Measurements from ENCODE around the gene KIF18B. TPM values are rescaled to one million over a fixed set of nuclear protein-coding genes. Genes with fewer than 3 reads are reported as not detected.

The KIF18B gene
- total RNA-seq, 1 donor = 0.72 TPM

- no peaks in the 10 kb centered on the region for H3K27me3 ChIP-seq (ENCODE audit: insufficient read depth, low read length)
- H3K36me3 ChIP-seq (ENCODE audit: insufficient read depth, low read length) = peaks cover 70% of the 10 kb centered on the region
- no peaks in the 10 kb centered on the region for H4K20me1 ChIP-seq (ENCODE audit: insufficient read depth, low read length)
- DNase-seq (ENCODE audit: insufficient read length, low spot score, missing footprints) = no peak
- no peak overlapping the region for H3K27ac ChIP-seq (ENCODE audit: low read depth, low read length)
- no peaks in the 10 kb centered on the region for H3K79me2 ChIP-seq (ENCODE audit: insufficient read depth, low read length)
- no peaks in the 10 kb centered on the region for H3K4me1 ChIP-seq (ENCODE audit: insufficient read depth, low read length)
- H3K4me3 ChIP-seq (ENCODE audit: insufficient read depth, low read length) = no peak overlapping the region
- H3K4me2 ChIP-seq (ENCODE audit: insufficient read depth, low read length) = no peak overlapping the region
- H3K9me3 ChIP-seq (ENCODE audit: low read depth, low read length) = no peaks in the 10 kb centered on the region
- H2AFZ ChIP-seq (ENCODE audit: low read length) = no peak overlapping the region
- TF ChIP-seq, protein P1, sequence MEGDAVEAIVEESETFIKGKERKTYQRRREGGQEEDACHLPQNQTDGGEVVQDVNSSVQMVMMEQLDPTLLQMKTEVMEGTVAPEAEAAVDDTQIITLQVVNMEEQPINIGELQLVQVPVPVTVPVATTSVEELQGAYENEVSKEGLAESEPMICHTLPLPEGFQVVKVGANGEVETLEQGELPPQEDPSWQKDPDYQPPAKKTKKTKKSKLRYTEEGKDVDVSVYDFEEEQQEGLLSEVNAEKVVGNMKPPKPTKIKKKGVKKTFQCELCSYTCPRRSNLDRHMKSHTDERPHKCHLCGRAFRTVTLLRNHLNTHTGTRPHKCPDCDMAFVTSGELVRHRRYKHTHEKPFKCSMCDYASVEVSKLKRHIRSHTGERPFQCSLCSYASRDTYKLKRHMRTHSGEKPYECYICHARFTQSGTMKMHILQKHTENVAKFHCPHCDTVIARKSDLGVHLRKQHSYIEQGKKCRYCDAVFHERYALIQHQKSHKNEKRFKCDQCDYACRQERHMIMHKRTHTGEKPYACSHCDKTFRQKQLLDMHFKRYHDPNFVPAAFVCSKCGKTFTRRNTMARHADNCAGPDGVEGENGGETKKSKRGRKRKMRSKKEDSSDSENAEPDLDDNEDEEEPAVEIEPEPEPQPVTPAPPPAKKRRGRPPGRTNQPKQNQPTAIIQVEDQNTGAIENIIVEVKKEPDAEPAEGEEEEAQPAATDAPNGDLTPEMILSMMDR (IDR thresholded peaks at IDR 0.05; ENCODE audit: extremely low read depth, low read depth, low read length) = no peak
Observed at GRCh38 chr17:44875761-44876160, 71.8 kb downstream of the KIF18B start.

Small RNA genes lying within 50 kb of the gene (small RNA-seq; reads per million reads assigned to genes)
- gene AC015936.2 = not detected
- not detected for gene CCDC103
- 1.3 reads per million, percentile 42 among the genes with 10 or more reads in this experiment for gene MIR6783
- gene RN7SL405P = not detected

Other genes starting within 250 kb of the KIF18B start
- gene DBF4B, start 239.1 kb downstream of the KIF18B start, total RNA-seq = 2.2 and 2.7 TPM in 2 replicates
- 0.36 and 0.59 TPM in 2 replicates for gene ADAM11, start 188.8 kb downstream of the KIF18B start, total RNA-seq
- 10.3 and 10.5 TPM in 2 replicates for gene GJC1, start 117.5 kb downstream of the KIF18B start, total RNA-seq
- not detected in 2 replicates for gene HIGD1B, start 99.9 kb downstream of the KIF18B start, total RNA-seq
- 72.7 and 81.0 TPM in 2 replicates for gene EFTUD2, start 48.3 kb downstream of the KIF18B start, total RNA-seq
- gene GFAP, start 32.3 kb downstream of the KIF18B start, total RNA-seq = under 0.01 TPM in 2 replicates
- under 0.01 TPM in 1 of 2 replicates, not detected in the other for gene C1QL1, start 20.5 kb upstream of the KIF18B start, total RNA-seq
- 34.5 and 39.1 TPM in 2 replicates for gene DCAKD, start 103.9 kb upstream of the KIF18B start, total RNA-seq
- 51.8 and 66.6 TPM in 2 replicates for gene NMT1, start 113.5 kb upstream of the KIF18B start, total RNA-seq
- 31.5 and 47.7 TPM in 2 replicates for gene PLCD3, start 184.7 kb upstream of the KIF18B start, total RNA-seq
- 4.7 and 6.2 TPM in 2 replicates for gene ACBD4, start 187.9 kb upstream of the KIF18B start, total RNA-seq
- gene HEXIM1, start 200.7 kb upstream of the KIF18B start, total RNA-seq = 10.9 and 12.1 TPM in 2 replicates
- 10.0 and 10.9 TPM in 2 replicates for gene HEXIM2, start 214.1 kb upstream of the KIF18B start, total RNA-seq

Measured in osteoblast (primary cell).